Lower leg skin (tissue), 3 donors: ENCODE results near the gene CHRM5.

ENCODE experiments used
- POLR2A ChIP-seq, 2 donors: fragments of 450-650 bp; IDR thresholded peaks; one replicate each; pipeline ENCODE4 v1.6.1; 2016 to 2017; ENCODE audit warnings: antibody characterized with exemption in 2 of 2, mild to moderate bottlenecking in 1 of 2, moderate library complexity in 1 of 2
- TF ChIP-seq, protein P1 (sequence below), 3 donors: fragments of 450-650 bp; IDR thresholded peaks; one replicate each; pipeline ENCODE4 v1.5.1; 2016; ENCODE audit warnings: antibody characterized with exemption in 3 of 3, mild to moderate bottlenecking in 3 of 3, moderate library complexity in 2 of 3

DNA sequence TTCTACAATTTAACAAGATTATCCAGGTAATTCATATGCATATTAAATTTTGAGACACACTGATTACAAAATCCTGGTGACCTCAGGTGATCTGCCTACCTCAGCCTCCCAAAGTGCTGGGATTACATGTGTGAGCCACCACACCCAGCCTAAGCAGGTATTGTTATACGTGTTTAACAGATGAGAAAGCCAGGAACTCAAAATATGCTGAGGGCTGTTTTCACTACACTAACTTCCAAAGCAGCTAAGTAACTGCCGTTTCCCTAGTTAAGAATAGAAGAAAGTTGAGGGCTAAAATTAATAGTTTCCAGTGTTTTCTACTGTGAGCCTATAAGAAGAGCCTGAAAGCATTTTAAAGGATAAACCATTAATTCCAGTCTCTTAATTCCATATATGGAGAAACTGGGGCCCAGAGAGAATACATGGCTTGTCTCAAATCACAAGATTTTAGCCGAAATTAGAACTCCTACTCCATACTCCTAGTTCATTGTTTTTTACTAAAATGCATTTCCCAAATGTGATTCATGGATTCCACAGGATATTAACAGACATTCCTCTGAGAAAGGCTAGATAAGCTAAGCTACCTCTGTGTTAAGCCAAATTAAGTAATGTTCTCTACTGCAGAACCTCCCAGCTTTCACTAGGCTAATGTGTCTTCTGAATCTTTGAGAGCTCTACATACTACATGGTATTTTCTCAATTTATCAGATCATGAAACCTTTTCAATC is 87.7 kb downstream of the CHRM5 start:
- no peak for TF ChIP-seq POLR2A (IDR thresholded peaks at IDR 0.05)
- TF ChIP-seq, protein P1, sequence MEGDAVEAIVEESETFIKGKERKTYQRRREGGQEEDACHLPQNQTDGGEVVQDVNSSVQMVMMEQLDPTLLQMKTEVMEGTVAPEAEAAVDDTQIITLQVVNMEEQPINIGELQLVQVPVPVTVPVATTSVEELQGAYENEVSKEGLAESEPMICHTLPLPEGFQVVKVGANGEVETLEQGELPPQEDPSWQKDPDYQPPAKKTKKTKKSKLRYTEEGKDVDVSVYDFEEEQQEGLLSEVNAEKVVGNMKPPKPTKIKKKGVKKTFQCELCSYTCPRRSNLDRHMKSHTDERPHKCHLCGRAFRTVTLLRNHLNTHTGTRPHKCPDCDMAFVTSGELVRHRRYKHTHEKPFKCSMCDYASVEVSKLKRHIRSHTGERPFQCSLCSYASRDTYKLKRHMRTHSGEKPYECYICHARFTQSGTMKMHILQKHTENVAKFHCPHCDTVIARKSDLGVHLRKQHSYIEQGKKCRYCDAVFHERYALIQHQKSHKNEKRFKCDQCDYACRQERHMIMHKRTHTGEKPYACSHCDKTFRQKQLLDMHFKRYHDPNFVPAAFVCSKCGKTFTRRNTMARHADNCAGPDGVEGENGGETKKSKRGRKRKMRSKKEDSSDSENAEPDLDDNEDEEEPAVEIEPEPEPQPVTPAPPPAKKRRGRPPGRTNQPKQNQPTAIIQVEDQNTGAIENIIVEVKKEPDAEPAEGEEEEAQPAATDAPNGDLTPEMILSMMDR (IDR thresholded peaks at IDR 0.05), result no peak
